Stomach (tissue), 9 donors: ENCODE measurements around the gene CACNA1I. TPM values are rescaled to one million over a fixed set of nuclear protein-coding genes. Genes with fewer than 3 reads are reported as not detected.

Experiments
- DNase-seq, 2 donors: peaks; one replicate each; pipeline versions ENCODE4 v3.0.0 to v3.0.0-alpha.2; 2013 to 2019
- H3K27ac ChIP-seq, 5 donors: fragments of 200-600 bp in 4 of 5; sonication (generic) in 4 of 5; one replicate each; pipeline ENCODE4 v1.5.1; 2013 to 2019; ENCODE audit warnings: mild to moderate bottlenecking in 1 of 5, moderate library complexity in 1 of 5
- H3K27me3 ChIP-seq, 3 donors: fragments of 200-600 bp; sonication (generic); one replicate each; pipeline ENCODE4 v1.5.1; 2017 to 2019; ENCODE audit warnings: mixed run types in 1 of 3
- H3K36me3 ChIP-seq, 4 donors: fragments of 200-600 bp; sonication (generic); 1 replicate in 3 of 4; 2 replicates in 1 of 4; pipeline ENCODE4 v1.5.1; 2016 to 2019
- H3K4me1 ChIP-seq, 4 donors: fragments of 200-600 bp; sonication (generic); one replicate each; pipeline ENCODE4 v1.5.1; 2016 to 2019
- H3K4me3 ChIP-seq, 4 donors: fragments of 200-600 bp; sonication (generic) in 3 of 4; one replicate each; pipeline ENCODE4 v1.5.1; 2016 to 2019; ENCODE audit warnings: mild to moderate bottlenecking in 1 of 4
- H3K9me3 ChIP-seq, 4 donors: fragments of 200-600 bp; sonication (generic); one replicate each; pipeline ENCODE4 v1.5.1; 2016 to 2019
- EP300 ChIP-seq: sonication (generic); formaldehyde crosslinking; IDR thresholded peaks from one replicate; pipeline ENCODE4 v1.6.1; 2017; ENCODE audit warnings: antibody characterized with exemption
- POLR2A ChIP-seq, 4 donors: fragments of 450-650 bp; IDR thresholded peaks; one replicate each; pipeline ENCODE4 v1.6.1; 2016; ENCODE audit warnings: antibody characterized with exemption in 4 of 4, control low read depth in 2 of 4, mild to moderate bottlenecking in 1 of 4, moderate library complexity in 1 of 4
- POLR2AphosphoS5 ChIP-seq, 3 donors: sonication (generic); formaldehyde crosslinking; IDR thresholded peaks; one replicate each; pipeline ENCODE4 v1.6.1; 2016; ENCODE audit warnings: antibody characterized with exemption in 3 of 3
- WGBS, 5 donors: extraction: QIAGEN DNeasy Blood & Tissue Kit in 3 of 5; methylation state at CpG; one replicate each; pipeline versions ENCODE4 v1.1.5 to v1.1.7; 2013 to 2018; 5-methylcytosine and 5-hydroxymethylcytosine counted together
- intact Hi-C: fragments of 100-400 bp; cut with DNase I; formaldehyde crosslinking; loops from one replicate; pipeline ENCODE4 v1.15.1; 2023; ENCODE audit warnings: low total_unique reads
- polyA plus RNA-seq, 3 donors: library from polyadenylated mRNA; stranded (reverse); fragments of 200-250 nt; gene quantifications; one replicate each; pipeline ENCODE4 v1.2.3, GENCODE V29; 2013
- total RNA-seq, 5 donors: library from RNA; depleted of rRNA; stranded (reverse); fragments of >200 nt; gene quantifications; one replicate each; pipeline versions ENCODE4 v1.1.0 to v1.2.3, GENCODE V29; 2014 to 2016
- TF ChIP-seq, protein P1 (sequence below), 7 experiments: fragments of 450-650 bp in 4 of 7; fragments of 200-600 bp in 3 of 7; sonication (generic) in 3 of 7; IDR thresholded peaks; one replicate each; pipeline ENCODE4 v1.5.1; 2016 to 2019; ENCODE audit warnings: antibody characterized with exemption in 7 of 7, control low read depth in 2 of 7, mild to moderate bottlenecking in 1 of 7
- donor health status: healthy with polysubstance abuse.
- donor health status: Bipolar disorder and iron deficiency.
- donor health status: healthy.

The CACNA1I gene
- total and polyA plus RNA-seq, 8 donors = 0.06 to 4.0 (median 0.22) TPM; not detected in 2

DNA sequence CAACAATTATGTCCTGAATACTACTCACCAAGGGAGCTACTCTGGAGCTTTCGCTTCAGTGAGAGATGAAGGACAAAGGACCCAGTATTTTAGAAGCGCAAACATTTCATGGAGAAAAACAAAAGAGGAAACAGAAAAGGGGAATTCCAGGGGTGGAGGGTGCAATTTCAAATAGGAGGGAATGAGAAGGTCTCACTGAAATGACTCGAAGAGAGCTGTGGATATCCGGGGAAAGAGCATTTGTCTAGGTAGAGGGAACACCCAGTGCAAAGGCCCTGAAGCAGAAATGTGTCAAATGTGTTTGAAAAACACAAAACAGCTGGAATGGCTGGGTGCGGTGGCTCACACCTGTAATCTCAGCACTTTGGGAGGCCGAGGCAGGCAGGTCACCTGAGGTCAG is 40.4 kb upstream of the CACNA1I start:
- intact Hi-C loops = no loop called here
- no peak for DNase-seq
- 47 to 68% (median 55%) methylated on average over 6 of the region's 6 CpGs for WGBS, 5 donors
- no peaks in the 10 kb centered on the region for H3K9me3 ChIP-seq
- H3K27me3 ChIP-seq = no peaks in the 10 kb centered on the region
- H3K4me1 ChIP-seq = peaks cover 53 to 86% (median 83%) of the 10 kb centered on the region in 4 donors
- peaks cover 11 to 47% (median 37%) of the 10 kb centered on the region in 4 donors for H3K36me3 ChIP-seq
- peak overlapping the region in 4 of 5 donors; percentile 45 to 82 (median 72) for H3K27ac ChIP-seq
- TF ChIP-seq, protein P1, sequence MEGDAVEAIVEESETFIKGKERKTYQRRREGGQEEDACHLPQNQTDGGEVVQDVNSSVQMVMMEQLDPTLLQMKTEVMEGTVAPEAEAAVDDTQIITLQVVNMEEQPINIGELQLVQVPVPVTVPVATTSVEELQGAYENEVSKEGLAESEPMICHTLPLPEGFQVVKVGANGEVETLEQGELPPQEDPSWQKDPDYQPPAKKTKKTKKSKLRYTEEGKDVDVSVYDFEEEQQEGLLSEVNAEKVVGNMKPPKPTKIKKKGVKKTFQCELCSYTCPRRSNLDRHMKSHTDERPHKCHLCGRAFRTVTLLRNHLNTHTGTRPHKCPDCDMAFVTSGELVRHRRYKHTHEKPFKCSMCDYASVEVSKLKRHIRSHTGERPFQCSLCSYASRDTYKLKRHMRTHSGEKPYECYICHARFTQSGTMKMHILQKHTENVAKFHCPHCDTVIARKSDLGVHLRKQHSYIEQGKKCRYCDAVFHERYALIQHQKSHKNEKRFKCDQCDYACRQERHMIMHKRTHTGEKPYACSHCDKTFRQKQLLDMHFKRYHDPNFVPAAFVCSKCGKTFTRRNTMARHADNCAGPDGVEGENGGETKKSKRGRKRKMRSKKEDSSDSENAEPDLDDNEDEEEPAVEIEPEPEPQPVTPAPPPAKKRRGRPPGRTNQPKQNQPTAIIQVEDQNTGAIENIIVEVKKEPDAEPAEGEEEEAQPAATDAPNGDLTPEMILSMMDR (IDR thresholded peaks at IDR 0.05) = no peak
- TF ChIP-seq POLR2AphosphoS5 (IDR thresholded peaks at IDR 0.05) (no peak), POLR2A (IDR thresholded peaks at IDR 0.05) (no peak), EP300 (no peak)
- peak overlapping the region in 2 of 4 donors; percentile 33 to 81 for H3K4me3 ChIP-seq

DNA sequence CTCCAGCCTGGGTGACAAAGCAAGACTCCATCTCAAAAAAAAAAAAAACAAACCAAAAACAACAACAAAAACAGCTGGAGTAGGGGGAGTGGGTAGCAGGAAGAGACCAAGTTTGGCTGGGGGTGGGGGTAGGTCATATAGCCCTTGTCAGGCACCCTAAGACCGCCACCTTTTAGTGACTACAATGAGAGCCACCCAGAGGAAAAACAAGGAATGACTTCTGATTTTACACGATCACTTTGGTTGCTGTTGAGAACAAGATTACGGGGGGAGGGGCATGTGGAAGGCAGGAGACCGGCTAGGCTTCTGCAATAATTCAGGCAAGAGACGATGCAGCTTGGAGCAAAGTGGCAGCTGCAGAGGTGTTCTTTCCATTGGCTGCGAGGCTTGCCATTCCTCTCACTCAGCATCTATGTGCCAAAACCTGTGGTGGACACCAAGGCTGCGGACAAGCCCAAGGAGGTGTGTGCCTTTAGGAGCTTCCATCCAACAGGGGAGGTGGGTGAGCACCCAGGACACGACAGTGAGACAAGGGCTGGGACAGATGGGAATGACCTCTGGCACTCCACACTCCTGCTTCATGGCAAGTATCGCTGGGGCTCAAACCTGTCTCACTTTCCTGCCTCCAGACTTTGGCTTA is 39.7 kb upstream of the CACNA1I start:
- peak overlapping the region; percentile 8 to 95 (median 19) for H3K27ac ChIP-seq
- TF ChIP-seq, protein P1 (IDR thresholded peaks at IDR 0.05) = peak in 4 of 7 experiments; percentile 11 to 17 (median 15)
- no peak for TF ChIP-seq EP300
- TF ChIP-seq POLR2A (IDR thresholded peaks at IDR 0.05) = no peak
- DNase-seq = peak in 1 of 2 donors; percentile 71
- 27 to 38% (median 33%) methylated on average over 8 to 9 of the region's 9 CpGs for WGBS, 5 donors
- no peaks in the 10 kb centered on the region for H3K9me3 ChIP-seq
- peak overlapping the region in 2 of 4 donors; percentile 79 to 81 for H3K4me3 ChIP-seq
- peaks cover 11 to 40% (median 34%) of the 10 kb centered on the region in 4 donors for H3K36me3 ChIP-seq
- no peaks in the 10 kb centered on the region for H3K27me3 ChIP-seq
- peaks cover 53 to 80% (median 76%) of the 10 kb centered on the region in 4 donors for H3K4me1 ChIP-seq
- intact Hi-C loops = no loop called here

DNA sequence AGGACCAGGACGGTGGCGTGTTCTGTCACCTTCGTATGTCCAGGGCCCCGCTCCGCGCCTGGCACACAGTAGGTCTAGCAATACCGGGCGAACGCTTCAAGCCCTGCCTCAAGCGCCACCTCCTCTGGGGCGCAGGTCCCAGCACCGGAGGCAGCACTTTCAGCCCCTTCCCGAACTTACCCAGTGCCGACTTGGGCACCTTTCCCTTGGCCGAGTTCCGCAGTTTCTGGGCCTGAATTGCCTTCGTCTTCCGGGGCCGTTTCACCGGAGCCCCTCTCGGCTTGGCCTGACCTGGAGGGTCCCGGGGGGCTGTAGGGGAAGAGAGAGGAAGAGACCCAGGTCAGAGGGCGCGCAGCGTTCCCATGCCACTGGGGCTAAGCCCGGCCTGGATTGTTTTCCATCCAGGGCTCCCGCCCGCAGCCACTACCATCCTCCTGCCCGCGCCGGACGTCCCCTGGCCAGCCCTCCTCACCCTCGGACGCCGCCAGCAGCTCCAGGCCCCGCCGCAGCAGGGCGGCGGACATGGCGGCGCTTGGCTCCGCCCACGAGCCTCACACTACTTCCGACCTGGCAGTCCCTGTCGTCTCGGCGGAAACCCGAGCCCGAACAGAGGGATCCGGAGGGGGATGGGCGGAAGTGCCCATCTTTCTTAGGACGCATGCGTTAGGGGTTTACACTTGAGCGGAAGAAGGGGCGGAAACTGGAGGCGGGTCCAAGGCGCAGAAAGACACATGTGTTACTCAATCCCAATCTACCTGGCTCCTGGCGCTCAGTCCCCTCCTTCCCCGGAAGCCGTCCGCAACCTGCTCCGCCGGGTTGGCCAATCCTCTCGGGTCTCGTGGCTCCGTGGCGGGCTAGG is 38.1 kb upstream of the CACNA1I start, which contains the start of gene RPS19BP1:
Gene RPS19BP1 (minus strand): TSS at position 534 of the 859 bp plus-strand sequence. CDS start 10 bp downstream, at position 524.
- intact Hi-C loops = no loop called here
- H3K4me1 ChIP-seq = peaks cover 52 to 63% (median 62%) of the 10 kb centered on the region in 4 donors
- no peaks in the 10 kb centered on the region for H3K9me3 ChIP-seq
- TF ChIP-seq POLR2A (IDR thresholded peaks at IDR 0.05) = peak in 2 of 4 donors; percentile 13 to 72
- peak; percentile 73 to 99 (median 95) for TF ChIP-seq POLR2AphosphoS5 (IDR thresholded peaks at IDR 0.05)
- TF ChIP-seq, protein P1 (IDR thresholded peaks at IDR 0.05) = no peak
- 0 to 1% (median 0%) methylated on average over 43 to 67 of the region's 67 CpGs for WGBS, 5 donors
- peaks cover 11 to 36% (median 30%) of the 10 kb centered on the region in 4 donors for H3K36me3 ChIP-seq
- no peaks in the 10 kb centered on the region for H3K27me3 ChIP-seq
- peak; percentile 100 for DNase-seq
- H3K27ac ChIP-seq = peak within 1 kb of the TSS; percentile 92 to 97 (median 95)
- H3K4me3 ChIP-seq = peak within 1 kb of the TSS; percentile 79 to 96 (median 88)

DNA sequence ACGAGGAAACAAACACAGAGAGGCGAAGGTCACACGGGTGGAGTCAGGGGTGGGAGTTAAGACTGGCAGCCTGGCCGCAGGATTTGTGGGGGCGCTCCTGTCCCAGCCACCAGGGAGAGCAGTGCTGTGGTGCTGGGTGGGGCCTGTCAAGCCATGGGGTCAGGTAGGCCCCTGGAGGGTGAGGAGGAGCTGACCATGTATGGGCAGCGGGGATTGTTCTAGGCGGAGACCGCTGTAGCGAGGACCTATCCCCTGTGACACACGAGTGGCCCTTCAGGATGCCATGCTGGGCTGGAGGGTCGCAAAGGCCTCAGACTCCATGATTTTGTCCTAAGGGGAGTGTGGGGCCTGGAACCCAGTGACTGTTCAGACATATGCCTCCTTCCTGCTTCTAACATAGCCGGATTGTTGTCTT is 36.5 kb upstream of the CACNA1I start:
- no peaks in the 10 kb centered on the region for H3K27me3 ChIP-seq
- peak in 1 of 2 donors; percentile 39 for DNase-seq
- no peaks in the 10 kb centered on the region for H3K9me3 ChIP-seq
- TF ChIP-seq EP300 = no peak
- no peak for TF ChIP-seq POLR2AphosphoS5 (IDR thresholded peaks at IDR 0.05)
- TF ChIP-seq, protein P1 (IDR thresholded peaks at IDR 0.05) = no peak
- no peak for TF ChIP-seq POLR2A (IDR thresholded peaks at IDR 0.05)
- intact Hi-C loops = no loop called here
- H3K4me3 ChIP-seq = no peak overlapping the region
- peak overlapping the region in 2 of 5 donors; percentile 32 to 39 for H3K27ac ChIP-seq
- H3K4me1 ChIP-seq = peaks cover 35 to 47% (median 45%) of the 10 kb centered on the region in 4 donors
- H3K36me3 ChIP-seq = peaks cover 5 to 20% (median 15%) of the 10 kb centered on the region in 4 donors
- 77 to 81% (median 80%) methylated on average over 12 of the region's 12 CpGs for WGBS, 5 donors
